MM.1S (cell line): ENCODE data around the gene BACE1.

Source experiments
- CTCF ChIP-seq: fragments of 300-600 bp; sonication (generic); IDR thresholded peaks from 2 replicates; pipeline ENCODE4 v1.5.1; 2016; ENCODE audit warnings: antibody characterized with exemption, low read length, mixed read lengths
- EZH2 ChIP-seq: fragments of 300-600 bp; sonication (generic); optimal IDR thresholded peaks from 2 replicates; pipeline ENCODE3; 2017; ENCODE audit warnings: low read depth, mild to moderate bottlenecking, antibody characterized with exemption, low read length, mixed read lengths

GRCh38 chr11:117256573-117256972 lies 59.5 kb downstream of the BACE1 start:
- no peak for TF ChIP-seq CTCF
- TF ChIP-seq EZH2 = no peak
